SK-N-MC (cell line): ENCODE results near the gene TEX28.
"Not testable (repeated sequence)": the region's sequence is repeated elsewhere in the genome, so short reads cannot be mapped to it uniquely, and the experiment has no call there.

Source experiments
- DNase-seq: peaks from one replicate; pipeline ENCODE4 v3.0.0-alpha.2; 2011; ENCODE audit warnings: low read depth, low spot score
- H3K27ac ChIP-seq: fragments of 200-600 bp; sonication (generic); 2 replicates; pipeline ENCODE4 v1.5.1; 2016; ENCODE audit warnings: mixed run types
- H3K36me3 ChIP-seq: fragments of 200-600 bp; sonication (generic); 2 replicates; pipeline ENCODE4 v1.6.1; 2017; ENCODE audit warnings: antibody characterized with exemption, low read length, mixed read lengths; ENCODE audit not compliant: insufficient read depth
- H3K4me3 ChIP-seq: fragments of 200-600 bp; sonication (generic); 2 replicates; pipeline ENCODE4 v1.5.1; 2016
- H3K9ac ChIP-seq: fragments of 200-600 bp; sonication (generic); 2 replicates; pipeline ENCODE4 v1.8.0; 2017; ENCODE audit warnings: mixed run types, mixed read lengths; ENCODE audit not compliant: insufficient read length
- H3K9me3 ChIP-seq: fragments of 200-600 bp; sonication (generic); 2 replicates; pipeline ENCODE4 v1.6.1; 2017; ENCODE audit warnings: low read depth, mild to moderate bottlenecking, antibody characterized with exemption, low read length, moderate library complexity, mixed read lengths
- EZH2 ChIP-seq: fragments of 200-600 bp; sonication (generic); IDR thresholded peaks from one replicate; pipeline ENCODE4 v1.6.1; 2017; ENCODE audit warnings: antibody characterized with exemption
- FOXP2 ChIP-seq: optimal IDR thresholded peaks from 2 replicates; pipeline ENCODE3; 2011; ENCODE audit warnings: mild to moderate bottlenecking, moderate library complexity; ENCODE audit not compliant: insufficient read depth; ENCODE audit errors: extremely low read length, control extremely low read depth
- POLR2AphosphoS5 ChIP-seq: IDR thresholded peaks from 2 replicates; pipeline ENCODE4 v1.6.1; 2012; ENCODE audit warnings: mild to moderate bottlenecking, low read depth, low read length, borderline replicate concordance

Gene TEX28

DNA sequence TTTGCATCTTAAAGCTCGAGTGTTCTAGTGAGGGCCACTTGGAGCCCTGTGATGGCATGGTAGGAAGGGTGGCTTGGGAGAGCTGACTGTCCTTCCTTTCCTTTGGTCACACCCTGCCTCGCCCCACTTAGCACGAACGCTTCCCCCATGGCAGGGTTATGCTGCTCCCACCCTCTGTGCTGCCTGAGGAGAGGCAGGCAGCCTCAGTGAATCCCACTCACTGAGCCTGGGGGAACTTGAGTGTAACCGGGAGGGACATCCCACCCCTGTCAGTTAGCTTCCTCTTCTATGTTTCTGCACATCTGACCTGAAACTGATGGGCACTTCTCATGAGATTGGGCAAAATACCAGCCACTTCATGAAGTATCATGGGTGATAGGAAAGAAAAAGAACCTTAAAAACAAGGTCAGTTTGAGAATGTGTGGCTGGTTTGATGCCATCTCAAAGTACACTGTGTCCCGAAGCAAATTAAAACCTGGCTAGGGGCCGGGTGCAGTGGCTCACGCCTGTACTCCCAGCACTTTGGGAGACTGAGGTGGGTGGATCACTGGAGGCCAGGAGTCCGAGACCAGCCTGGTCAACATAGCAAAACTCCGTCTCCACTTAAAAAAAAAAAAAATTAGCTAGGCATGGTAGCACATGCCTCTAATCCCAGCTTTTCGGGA is 10.7 kb upstream of the TEX28 start:
- TF ChIP-seq FOXP2 (no peak), EZH2 (no peak), POLR2AphosphoS5 (no peak)
- no peaks in the 10 kb centered on the region for H3K36me3 ChIP-seq
- DNase-seq: no peak
- no peak overlapping the region for H3K4me3 ChIP-seq
- no peak overlapping the region for H3K27ac ChIP-seq
- H3K9ac ChIP-seq: no peak overlapping the region
- H3K9me3 ChIP-seq: no peaks in the 10 kb centered on the region

DNA sequence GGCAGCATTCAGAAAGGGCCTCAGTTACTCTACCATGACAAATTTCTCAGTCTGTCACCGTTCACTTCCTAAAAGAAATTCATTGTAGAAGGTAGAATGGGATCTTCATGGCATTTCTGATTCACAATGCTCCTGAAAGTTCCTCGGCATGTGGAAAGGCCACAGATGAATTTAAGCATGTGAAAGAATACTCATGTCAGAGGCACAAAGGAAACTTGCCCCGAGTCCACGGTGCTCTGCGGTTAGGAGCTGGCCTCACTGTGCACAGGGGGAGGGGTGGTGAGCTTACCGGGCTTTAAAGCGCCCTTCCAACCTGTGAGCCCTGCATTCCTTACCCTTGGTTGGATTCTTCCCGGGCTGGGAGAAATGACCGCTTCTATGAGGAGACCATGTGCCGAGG is 9.9 kb upstream of the TEX28 start:
- DNase-seq: no peak
- Histone ChIP-seq H3K4me3 (no peak overlapping the region), H3K27ac (no peak overlapping the region), H3K9me3 (no peaks in the 10 kb centered on the region), H3K36me3 (no peaks in the 10 kb centered on the region), H3K9ac (no peak overlapping the region)
- TF ChIP-seq EZH2: no peak
- no peak for TF ChIP-seq FOXP2
- no peak for TF ChIP-seq POLR2AphosphoS5

DNA sequence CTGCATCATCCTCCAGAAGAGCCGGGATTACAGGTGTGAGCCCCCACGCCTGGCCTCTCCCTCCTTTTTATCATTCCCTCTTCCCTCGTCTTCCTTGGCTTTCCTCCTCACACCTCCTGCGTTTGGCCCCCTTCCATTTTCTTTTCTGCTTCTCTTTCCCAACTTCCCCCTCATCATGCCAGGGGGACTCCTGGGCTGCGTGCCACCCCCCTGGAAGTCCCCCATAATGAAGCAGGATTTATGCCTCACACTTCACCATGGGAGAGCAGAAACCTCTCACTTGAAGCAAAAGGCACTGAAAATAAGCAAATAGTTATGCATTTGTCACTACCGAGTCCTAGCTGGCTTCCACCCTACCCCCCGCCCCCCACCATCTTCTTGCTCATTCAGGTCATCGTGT is 8.6 kb upstream of the TEX28 start:
- no peak for TF ChIP-seq FOXP2
- TF ChIP-seq POLR2AphosphoS5: no peak
- TF ChIP-seq EZH2: no peak
- H3K9me3 ChIP-seq: no peaks in the 10 kb centered on the region

DNA sequence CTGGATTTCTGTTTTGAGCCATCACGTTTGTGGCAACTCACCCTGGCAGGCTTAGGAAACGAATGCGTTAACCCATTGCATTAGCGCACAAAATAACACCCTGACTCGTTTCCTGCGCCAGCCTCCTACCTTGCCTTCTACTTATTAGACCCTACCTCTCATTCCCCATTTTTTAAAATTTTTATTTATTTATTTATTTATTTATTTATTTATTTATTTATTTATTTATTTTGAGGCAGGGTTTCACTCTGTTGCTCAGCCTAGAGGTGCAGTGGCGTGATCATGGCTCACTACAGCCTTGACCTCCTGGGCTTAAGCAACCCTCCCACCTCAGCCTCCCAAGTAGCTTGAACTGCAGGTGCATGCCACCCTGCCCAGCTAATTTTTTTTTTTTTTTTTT is 8.1 kb upstream of the TEX28 start:
- H3K9ac ChIP-seq, H3K4me3 ChIP-seq, H3K27ac ChIP-seq, H3K36me3 ChIP-seq, DNase-seq, H3K9me3 ChIP-seq: not testable (repeated sequence)

More for the DNA sequence above, 8.6 kb upstream of the TEX28 start:
- H3K27ac ChIP-seq: no peak overlapping the region
- H3K9ac ChIP-seq: no peak overlapping the region
- no peaks in the 10 kb centered on the region for H3K36me3 ChIP-seq
- no peak for DNase-seq
- H3K4me3 ChIP-seq: no peak overlapping the region

DNA sequence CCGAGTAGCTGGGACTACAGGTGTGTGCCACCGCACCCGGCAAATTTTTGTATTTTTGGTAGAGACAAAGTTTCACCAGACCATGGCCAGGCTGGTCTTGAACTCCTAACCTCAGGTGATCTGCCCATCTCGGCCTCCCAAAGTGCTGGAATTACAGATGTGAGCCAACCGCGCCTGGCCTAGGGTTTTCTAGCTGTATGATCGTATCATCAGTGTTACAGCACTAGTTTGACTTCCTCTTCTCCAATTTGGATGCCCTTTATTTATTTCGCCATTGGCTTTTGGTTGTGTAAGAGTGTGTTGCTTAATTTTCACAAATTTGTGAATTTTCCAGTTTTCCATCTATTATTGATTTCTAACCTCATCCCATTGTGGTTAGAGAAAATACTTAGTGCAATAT is 5.9 kb upstream of the TEX28 start:
- Histone ChIP-seq H3K27ac (no peak overlapping the region), H3K36me3 (no peaks in the 10 kb centered on the region), H3K9me3 (no peaks in the 10 kb centered on the region), H3K9ac (no peak overlapping the region), H3K4me3 (no peak overlapping the region)
- no peak for DNase-seq
- no peak for TF ChIP-seq EZH2
- no peak for TF ChIP-seq FOXP2
- no peak for TF ChIP-seq POLR2AphosphoS5

DNA sequence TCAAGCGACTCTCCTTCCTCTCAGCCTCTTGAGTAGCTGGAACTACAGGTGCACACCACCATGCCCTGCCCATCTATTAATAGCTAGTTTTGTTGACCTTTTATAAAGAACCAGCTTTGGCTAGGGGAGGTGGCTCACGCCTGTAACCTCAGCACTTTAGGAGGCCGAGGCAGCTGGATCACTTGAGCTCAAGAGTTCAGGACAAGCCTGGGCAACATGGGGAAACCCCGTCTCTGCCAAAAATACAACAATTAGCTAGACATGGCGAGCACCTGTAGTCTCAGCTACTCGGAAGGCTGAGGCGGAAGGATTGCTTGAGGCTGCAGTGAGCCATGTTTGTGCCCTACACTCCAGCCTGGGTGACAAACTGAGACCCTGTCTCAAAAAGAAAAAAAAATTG is 3.4 kb upstream of the TEX28 start:
- no peak overlapping the region for H3K9ac ChIP-seq
- no peak for DNase-seq
- TF ChIP-seq FOXP2: no peak
- no peak for TF ChIP-seq POLR2AphosphoS5
- TF ChIP-seq EZH2: no peak
- H3K9me3 ChIP-seq: no peaks in the 10 kb centered on the region
- no peak overlapping the region for H3K4me3 ChIP-seq
- no peak overlapping the region for H3K27ac ChIP-seq
- H3K36me3 ChIP-seq: no peaks in the 10 kb centered on the region

DNA sequence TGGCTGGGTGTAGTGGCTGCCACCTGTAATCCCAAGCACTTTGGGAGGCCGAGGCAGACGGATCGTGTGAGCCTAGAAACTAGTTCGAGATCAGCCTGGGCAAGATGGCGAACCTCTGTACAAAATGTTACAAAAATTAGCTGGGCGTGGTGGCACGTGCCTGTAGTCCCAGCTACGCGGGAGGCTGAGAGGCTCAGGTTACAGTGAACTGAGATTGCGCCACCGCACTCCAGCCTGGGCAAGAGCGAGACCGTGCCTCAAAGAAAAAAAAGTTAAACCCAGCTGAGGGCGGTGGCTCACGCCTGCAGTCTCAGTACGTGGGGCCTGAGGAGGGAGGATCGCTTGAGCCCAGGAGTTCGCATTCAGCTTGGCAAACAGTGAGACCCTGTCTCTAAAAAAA is 1.8 kb upstream of the TEX28 start:
- TF ChIP-seq FOXP2 (no peak), POLR2AphosphoS5 (no peak), EZH2 (no peak)
- no peak overlapping the region for H3K9ac ChIP-seq
- H3K36me3 ChIP-seq: no peaks in the 10 kb centered on the region
- no peak for DNase-seq
- no peaks in the 10 kb centered on the region for H3K9me3 ChIP-seq
- no peak overlapping the region for H3K27ac ChIP-seq
- no peak overlapping the region for H3K4me3 ChIP-seq

DNA sequence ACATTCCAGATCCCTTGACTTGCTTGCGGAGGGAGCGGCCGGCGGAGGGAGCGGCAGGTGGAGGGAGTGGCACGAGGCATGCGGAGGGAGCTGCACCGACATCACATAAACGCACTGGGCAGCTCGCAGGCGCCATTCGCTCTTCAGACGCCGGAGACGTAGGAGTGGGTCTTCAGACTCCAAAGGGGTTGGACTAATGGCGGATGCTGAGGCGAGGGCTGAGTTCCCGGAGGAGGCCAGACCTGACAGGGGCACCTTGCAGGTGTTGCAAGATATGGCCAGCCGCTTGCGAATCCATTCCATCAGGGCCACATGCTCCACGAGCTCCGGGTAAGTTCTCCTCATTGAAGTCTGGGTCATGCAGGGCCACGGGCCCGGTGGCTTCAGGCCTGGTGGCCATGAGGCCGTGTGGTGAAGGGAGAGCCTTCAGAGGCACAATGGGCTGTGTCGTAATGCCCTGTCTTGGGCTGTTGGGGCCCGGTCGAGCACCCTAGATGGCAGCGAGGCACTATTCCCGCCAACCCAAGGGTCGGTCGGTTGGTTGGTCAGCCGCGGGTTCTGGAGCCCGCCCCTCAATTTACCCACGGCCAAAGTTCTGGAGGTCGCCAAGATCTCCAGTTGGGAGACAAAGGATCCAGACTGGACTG is 863 bp upstream of the TEX28 start, which contains the start of gene TKTL1:
Gene TKTL1, plus strand, starts transcription at position 132 of the 647 bp plus-strand sequence. Its CDS starts 65 bp downstream, at position 197.
- no peak within 1 kb of the TSS for H3K27ac ChIP-seq
- no peaks in the 10 kb centered on the region for H3K36me3 ChIP-seq
- no peak within 1 kb of the TSS for H3K9ac ChIP-seq
- H3K9me3 ChIP-seq: no peaks in the 10 kb centered on the region
- no peak within 1 kb of the TSS for H3K4me3 ChIP-seq
- no peak for TF ChIP-seq FOXP2
- TF ChIP-seq POLR2AphosphoS5: no peak
- TF ChIP-seq EZH2: no peak
- no peak for DNase-seq

DNA sequence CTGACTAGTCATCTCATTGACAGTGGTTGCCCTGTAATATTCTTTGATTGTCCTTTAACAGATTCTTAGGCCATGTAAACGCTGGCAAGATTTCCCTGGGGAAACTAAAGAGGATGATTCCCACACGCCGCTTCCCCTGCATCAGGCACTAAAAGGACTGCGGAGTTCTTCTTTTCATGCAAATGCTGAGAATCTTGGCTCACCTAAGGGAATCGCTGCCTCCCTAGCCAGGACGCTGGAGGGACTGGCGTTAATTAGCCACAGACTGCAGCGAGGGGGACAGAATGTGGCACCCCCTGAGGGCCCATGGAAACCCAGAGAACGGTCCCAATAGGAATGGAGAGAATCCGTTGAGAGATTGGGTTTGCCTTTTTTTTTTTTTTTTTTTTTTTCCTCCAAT is 8.5 kb downstream of the TEX28 start:
- H3K9ac ChIP-seq, H3K36me3 ChIP-seq, DNase-seq, H3K27ac ChIP-seq, H3K9me3 ChIP-seq, H3K4me3 ChIP-seq: not testable (repeated sequence)

DNA sequence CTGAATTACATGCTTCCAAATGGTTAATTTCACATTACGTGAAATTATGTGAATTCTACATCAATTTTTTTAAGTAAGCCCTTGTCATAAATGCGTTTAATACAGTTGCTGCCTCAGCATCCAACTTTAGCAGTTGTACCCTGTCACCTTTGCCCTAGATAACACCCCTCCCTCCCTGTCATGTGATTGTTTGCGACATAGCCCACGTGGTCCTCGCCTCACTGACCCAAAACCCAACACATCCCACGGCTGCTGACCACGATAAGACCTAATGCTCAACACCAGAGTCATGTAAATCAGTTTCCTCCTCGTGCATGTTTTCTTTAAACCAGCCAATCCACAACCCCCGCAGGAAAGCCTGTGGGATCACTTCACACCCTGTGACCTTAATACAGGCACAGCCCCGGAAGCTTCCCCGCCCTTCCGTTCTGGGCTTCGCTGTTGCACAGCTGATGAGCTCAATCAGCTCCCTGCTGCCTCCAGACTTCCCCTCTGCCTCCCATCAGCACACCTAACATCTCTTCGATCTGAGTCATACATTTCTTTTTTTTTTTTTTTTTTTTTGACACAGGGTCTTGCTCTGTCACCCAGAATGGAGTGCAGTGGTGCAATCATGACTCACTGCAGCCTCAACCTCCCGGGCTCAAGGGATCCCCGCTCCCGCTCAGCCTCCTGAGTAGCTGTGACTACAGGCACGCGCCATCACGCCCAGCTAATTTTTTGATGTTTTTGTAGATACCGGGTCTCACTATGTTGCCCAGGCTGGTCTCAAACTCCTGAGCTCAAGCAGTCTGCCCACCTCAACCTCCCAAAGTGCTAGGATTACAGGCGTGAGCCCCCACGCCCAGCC is 10.2 kb downstream of the TEX28 start:
- not testable (repeated sequence) for H3K9ac ChIP-seq, DNase-seq, H3K36me3 ChIP-seq, H3K9me3 ChIP-seq, H3K27ac ChIP-seq, H3K4me3 ChIP-seq

DNA sequence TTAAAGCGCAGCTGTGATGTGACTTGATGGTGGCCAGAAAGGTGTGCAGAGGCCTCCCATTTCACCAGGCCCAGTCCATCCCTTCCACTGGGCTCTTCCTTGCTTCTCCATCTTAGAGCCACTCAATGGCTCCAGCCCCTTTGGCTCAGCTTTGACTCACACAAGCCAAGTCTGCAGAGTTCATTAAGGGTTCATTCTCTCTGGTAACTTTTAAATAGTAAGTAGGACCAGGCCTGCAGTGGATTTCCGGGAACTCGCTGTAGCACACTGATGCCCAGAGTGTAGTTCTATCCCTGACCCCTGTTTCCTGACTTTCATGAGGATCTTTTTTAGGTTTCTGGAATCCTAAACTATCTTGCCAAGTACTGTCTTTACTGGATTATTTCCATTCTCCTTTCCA is 25.7 kb downstream of the TEX28 start:
- not testable (repeated sequence) for H3K36me3 ChIP-seq, H3K9me3 ChIP-seq, H3K9ac ChIP-seq, H3K27ac ChIP-seq, DNase-seq, H3K4me3 ChIP-seq

DNA sequence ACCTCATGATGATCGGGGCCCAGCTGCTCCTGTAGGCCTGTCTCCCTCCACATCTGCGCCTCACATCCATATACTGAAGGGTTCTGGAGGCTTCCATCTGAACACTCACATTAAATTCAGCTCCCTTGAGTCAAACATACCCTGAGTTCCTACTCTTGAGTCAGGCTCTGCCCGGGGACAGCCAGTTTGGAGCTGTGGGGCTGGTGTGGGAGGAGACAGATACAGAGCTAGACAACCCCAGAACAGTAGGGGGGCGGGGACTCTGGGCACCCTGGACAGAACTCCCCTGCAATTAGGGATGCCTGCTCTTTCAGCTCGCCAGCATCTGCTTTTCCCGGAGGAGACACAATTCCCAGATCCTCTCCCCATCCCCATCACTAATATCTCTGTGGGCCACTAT is 31.9 kb downstream of the TEX28 start:
- H3K27ac ChIP-seq, H3K9ac ChIP-seq, H3K4me3 ChIP-seq, DNase-seq, H3K9me3 ChIP-seq, H3K36me3 ChIP-seq: not testable (repeated sequence)
